GM18867 (cell line): Measurements from ENCODE around the gene TMEM120B.
"Not testable (repeated sequence)": the region's sequence is repeated elsewhere in the genome, so short reads cannot be mapped to it uniquely, and the experiment has no call there.

Experiments
- ATAC-seq: cut with Tn5 transposase; IDR thresholded peaks from one replicate; pipeline ENCODE4 v1.9.1; 2021; ENCODE audit warnings: mild to moderate bottlenecking, moderate library complexity; ENCODE audit not compliant: unreplicated experiment

Gene TMEM120B

GRCh38 chr12:121789800-121790728, 77.5 kb downstream of the TMEM120B start:
- peak; percentile 46 for ATAC-seq

GRCh38 chr12:121790785-121791184, 78.2 kb downstream of the TMEM120B start:
- ATAC-seq: not testable (repeated sequence)

- ATAC-seq: no peak
Observed at GRCh38 chr12:121791671-121792551, 79.4 kb downstream of the TMEM120B start.

GRCh38 chr12:121792607-121793439, 80.3 kb downstream of the TMEM120B start:
- no peak for ATAC-seq

GRCh38 chr12:121793440-121793837, 80.9 kb downstream of the TMEM120B start, which contains the start of gene RHOF:
Gene RHOF (minus strand): TSS chr12:121793688. CDS start chr12:121793633, 55 bp downstream.
- peak; percentile 25 for ATAC-seq

- ATAC-seq: peak; percentile 50
Observed at GRCh38 chr12:121793838-121794533, 81.4 kb downstream of the TMEM120B start.

- no peak for ATAC-seq
Observed at GRCh38 chr12:121794534-121795033, 82.0 kb downstream of the TMEM120B start.

GRCh38 chr12:121795034-121795968, 82.7 kb downstream of the TMEM120B start:
- ATAC-seq: no peak

GRCh38 chr12:121796855-121797751, 84.6 kb downstream of the TMEM120B start:
- no peak for ATAC-seq

GRCh38 chr12:121797937-121798786, 85.6 kb downstream of the TMEM120B start:
- ATAC-seq: no peak

- ATAC-seq: no peak
Observed at GRCh38 chr12:121798787-121799155, 86.2 kb downstream of the TMEM120B start.

- ATAC-seq: no peak
Observed at GRCh38 chr12:121799156-121799841, 86.7 kb downstream of the TMEM120B start.

- ATAC-seq: peak; percentile 25
Observed at GRCh38 chr12:121799842-121800693, 87.5 kb downstream of the TMEM120B start.

GRCh38 chr12:121800694-121801594, 88.4 kb downstream of the TMEM120B start:
- ATAC-seq: no peak
